Stimulated activated CD4-positive, alpha-beta T cell treated with anti-CD3 and anti-CD28 coated beads, Interleukin-15, amount 100 ng/mL, for 24 hours (primary cell): ENCODE measurements around the gene WDR13.
"Not testable (repeated sequence)": the region's sequence is repeated elsewhere in the genome, so short reads cannot be mapped to it uniquely, and the experiment has no call there.

Source experiments
- DNase-seq: peaks from one replicate; pipeline ENCODE4 v3.0.0-alpha.2; 2020

Gene WDR13

GRCh38 chrX:48597353-48598264, at the start of gene WDR13:
Gene WDR13 (plus strand): TSS chrX:48597492. CDS start chrX:48597997, 505 bp downstream.
- DNase-seq, result peak; percentile 90

- no peak for DNase-seq
These were observed 48.4 kb upstream of the WDR13 start for GRCh38 chrX:48548871-48549270.

- DNase-seq, result not testable (repeated sequence)
These were observed 41.5 kb upstream of the WDR13 start for GRCh38 chrX:48555731-48556325.

GRCh38 chrX:48558271-48558670, 39.0 kb upstream of the WDR13 start:
- DNase-seq, result no peak

- no peak for DNase-seq
These were observed 37.7 kb upstream of the WDR13 start for GRCh38 chrX:48559636-48560035.

- no peak for DNase-seq
These were observed 37.2 kb upstream of the WDR13 start for GRCh38 chrX:48560056-48560455.

- no peak for DNase-seq
These were observed 36.6 kb upstream of the WDR13 start for GRCh38 chrX:48560681-48561080.

- DNase-seq, result no peak
These were observed 27.3 kb upstream of the WDR13 start for GRCh38 chrX:48569958-48570357.

- DNase-seq, result no peak
These were observed 23.5 kb upstream of the WDR13 start for GRCh38 chrX:48573690-48574269.

- DNase-seq, result peak; percentile 92
These were observed 22.7 kb upstream of the WDR13 start, which contains the start of gene RBM3 for GRCh38 chrX:48574270-48575266. Gene RBM3 (plus strand): TSS chrX:48574484. CDS start chrX:48575181, 697 bp downstream.

GRCh38 chrX:48575642-48576041, 21.6 kb upstream of the WDR13 start:
- no peak for DNase-seq

GRCh38 chrX:48576108-48576507, 21.2 kb upstream of the WDR13 start:
- DNase-seq, result no peak

- no peak for DNase-seq
These were observed 18.6 kb upstream of the WDR13 start for GRCh38 chrX:48578661-48579128.

GRCh38 chrX:48579259-48579658, 18.0 kb upstream of the WDR13 start:
- no peak for DNase-seq

- no peak for DNase-seq
These were observed 16.6 kb upstream of the WDR13 start for GRCh38 chrX:48580662-48581061.

- no peak for DNase-seq
These were observed 12.6 kb upstream of the WDR13 start for GRCh38 chrX:48584698-48585097.

- no peak for DNase-seq
These were observed 7.7 kb upstream of the WDR13 start for GRCh38 chrX:48589482-48590162.

- no peak for DNase-seq
These were observed 6.8 kb upstream of the WDR13 start for GRCh38 chrX:48590203-48591103.

GRCh38 chrX:48591255-48591791, 6.0 kb upstream of the WDR13 start:
- DNase-seq, result no peak

- no peak for DNase-seq
These were observed 4.3 kb upstream of the WDR13 start for GRCh38 chrX:48592971-48593370.
